ENCODE measurements around the gene NEUROD2. TPM values are rescaled to one million over a fixed set of nuclear protein-coding genes. Genes with fewer than 3 reads are reported as not detected.

Gene NEUROD2
- total RNA-seq, 4 donors from 2014 or later: 0.17 to 0.25 TPM; not detected in 2

DNA sequence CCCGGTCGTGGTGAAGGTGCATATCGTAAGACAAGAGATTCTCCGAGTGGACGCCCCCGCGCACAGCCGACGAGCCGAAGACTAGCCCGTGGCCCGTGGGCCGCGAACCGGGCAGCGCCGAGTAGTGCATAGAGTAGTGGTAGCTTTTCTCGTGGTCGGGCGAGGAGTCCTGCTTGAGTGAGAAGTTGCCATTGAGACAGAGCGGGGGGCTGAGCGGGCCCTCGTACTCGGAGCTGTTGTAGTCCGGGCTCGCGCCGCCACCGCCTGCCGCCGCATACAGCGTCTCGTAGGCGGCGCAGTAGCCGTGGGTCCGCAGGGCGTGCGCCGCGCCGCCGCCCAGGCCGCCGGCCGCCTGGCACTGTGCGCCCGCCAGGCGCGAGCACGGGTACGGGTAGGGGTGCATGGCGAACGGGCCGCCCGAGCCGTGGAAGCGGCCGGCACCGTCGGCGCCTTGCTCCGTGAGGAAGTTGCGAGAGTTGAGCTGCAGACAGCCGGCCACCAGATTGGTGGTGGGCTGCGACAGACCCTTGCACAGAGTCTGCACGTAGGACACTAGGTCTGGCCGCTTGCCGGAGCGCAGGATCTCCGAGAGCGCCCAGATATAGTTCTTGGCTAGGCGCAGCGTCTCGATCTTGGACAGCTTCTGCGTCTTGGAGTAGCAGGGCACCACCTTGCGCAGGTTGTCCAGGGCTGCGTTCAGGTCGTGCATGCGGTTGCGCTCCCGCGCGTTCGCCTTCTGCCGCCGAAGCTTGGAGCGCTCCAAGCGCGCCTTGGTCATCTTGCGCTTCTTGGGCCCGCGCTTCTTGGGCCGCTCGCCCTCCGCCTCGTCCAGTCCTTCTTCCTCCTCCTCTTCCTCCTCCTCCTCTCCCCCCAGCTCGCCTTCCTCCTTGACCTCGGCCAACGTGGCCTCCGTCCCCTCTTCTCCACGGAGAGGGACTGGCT, 2.0 kb downstream of the NEUROD2 start:
- intact Hi-C loops (cut with DNase I; ENCODE audit: low total_unique reads): no loop called here
- H3K4me3 ChIP-seq (ENCODE audit: low read depth, poor library complexity, severe bottlenecking): no peak overlapping the region
- WGBS, 2 donors: 1 to 2% methylated on average over 44 to 77 of the region's 102 CpGs
- TF ChIP-seq, protein P1, sequence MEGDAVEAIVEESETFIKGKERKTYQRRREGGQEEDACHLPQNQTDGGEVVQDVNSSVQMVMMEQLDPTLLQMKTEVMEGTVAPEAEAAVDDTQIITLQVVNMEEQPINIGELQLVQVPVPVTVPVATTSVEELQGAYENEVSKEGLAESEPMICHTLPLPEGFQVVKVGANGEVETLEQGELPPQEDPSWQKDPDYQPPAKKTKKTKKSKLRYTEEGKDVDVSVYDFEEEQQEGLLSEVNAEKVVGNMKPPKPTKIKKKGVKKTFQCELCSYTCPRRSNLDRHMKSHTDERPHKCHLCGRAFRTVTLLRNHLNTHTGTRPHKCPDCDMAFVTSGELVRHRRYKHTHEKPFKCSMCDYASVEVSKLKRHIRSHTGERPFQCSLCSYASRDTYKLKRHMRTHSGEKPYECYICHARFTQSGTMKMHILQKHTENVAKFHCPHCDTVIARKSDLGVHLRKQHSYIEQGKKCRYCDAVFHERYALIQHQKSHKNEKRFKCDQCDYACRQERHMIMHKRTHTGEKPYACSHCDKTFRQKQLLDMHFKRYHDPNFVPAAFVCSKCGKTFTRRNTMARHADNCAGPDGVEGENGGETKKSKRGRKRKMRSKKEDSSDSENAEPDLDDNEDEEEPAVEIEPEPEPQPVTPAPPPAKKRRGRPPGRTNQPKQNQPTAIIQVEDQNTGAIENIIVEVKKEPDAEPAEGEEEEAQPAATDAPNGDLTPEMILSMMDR (IDR thresholded peaks at IDR 0.05): no peak
- no peak for TF ChIP-seq POLR2A (IDR thresholded peaks at IDR 0.05)
- no peak for DNase-seq (ENCODE audit: low spot score in 2 of 2)

DNA sequence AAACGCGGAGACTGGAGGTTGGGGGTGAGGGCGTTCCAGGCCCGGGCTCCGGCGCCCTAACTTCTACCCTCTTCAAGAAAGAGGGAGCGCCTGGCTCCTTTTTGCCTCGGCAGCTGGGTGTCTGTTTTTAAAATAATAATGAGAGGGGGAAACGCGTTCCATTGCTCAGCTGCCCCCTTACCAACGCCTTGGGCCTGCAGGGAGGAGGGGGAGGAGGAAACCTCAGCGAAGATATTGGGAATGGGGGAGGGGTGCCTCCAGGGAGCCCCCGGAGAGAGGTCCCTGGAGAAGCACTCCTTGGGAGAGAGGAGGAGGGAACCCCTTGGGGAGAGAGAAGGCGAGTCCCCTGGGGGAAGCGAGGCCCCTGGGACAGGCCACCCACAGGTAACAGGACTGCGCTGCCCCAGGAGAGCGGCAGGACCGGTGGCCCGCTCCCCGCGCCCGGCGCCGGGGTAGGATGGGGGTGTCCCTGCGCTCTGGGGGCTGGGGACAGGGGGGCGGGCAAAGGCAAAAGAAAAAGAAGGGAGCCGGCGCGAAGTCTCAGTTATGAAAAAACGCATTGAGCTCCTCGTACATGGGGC, 2.7 kb downstream of the NEUROD2 start:
- WGBS, 2 donors: 4 to 6% methylated on average over 30 to 31 of the region's 31 CpGs

DNA sequence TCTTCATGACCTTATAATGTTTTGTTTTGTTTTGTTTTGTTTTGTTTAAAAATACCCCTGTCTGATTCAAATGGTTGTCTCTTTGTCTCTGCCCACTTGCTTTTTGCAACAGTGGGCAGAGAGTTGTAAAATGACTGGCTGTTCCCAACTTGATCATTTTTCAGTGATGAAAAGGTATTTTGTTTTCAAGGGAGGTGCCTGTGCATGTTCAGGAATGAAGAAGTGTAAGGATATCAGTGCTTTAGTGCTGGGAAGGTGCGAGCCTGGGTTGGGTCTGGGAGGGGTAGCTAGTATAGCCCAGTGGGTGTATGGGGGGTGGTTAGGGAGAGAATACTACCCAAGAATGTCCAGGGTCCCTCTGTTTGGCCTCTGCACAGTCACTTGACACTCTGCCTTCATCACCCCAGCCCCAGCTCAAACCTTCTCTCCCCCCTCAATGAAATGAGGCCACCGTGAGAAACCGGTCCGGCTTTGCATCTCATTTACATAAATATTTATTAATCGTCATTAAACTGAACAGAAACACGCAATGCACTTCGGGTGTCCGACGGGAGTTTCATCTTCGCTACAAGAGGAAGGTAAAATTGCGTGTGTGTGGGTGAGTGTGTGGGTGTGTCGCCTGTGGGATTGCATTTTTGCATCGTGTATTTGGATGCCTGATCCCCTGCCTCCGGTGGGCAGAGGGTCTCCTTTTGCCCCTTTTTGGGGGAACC, 4.3 kb downstream of the NEUROD2 start:
- intact Hi-C loops (cut with DNase I; ENCODE audit: low total_unique reads): no loop called here

More for the DNA sequence above, 2.7 kb downstream of the NEUROD2 start:
- H3K4me3 ChIP-seq (ENCODE audit: low read depth, poor library complexity, severe bottlenecking): no peak overlapping the region
- TF ChIP-seq, protein P1 (IDR thresholded peaks at IDR 0.05): no peak
- no peak for TF ChIP-seq POLR2A (IDR thresholded peaks at IDR 0.05)
- no peak for DNase-seq (ENCODE audit: low spot score in 2 of 2)
- intact Hi-C loops (cut with DNase I; ENCODE audit: low total_unique reads): no loop called here

DNA sequence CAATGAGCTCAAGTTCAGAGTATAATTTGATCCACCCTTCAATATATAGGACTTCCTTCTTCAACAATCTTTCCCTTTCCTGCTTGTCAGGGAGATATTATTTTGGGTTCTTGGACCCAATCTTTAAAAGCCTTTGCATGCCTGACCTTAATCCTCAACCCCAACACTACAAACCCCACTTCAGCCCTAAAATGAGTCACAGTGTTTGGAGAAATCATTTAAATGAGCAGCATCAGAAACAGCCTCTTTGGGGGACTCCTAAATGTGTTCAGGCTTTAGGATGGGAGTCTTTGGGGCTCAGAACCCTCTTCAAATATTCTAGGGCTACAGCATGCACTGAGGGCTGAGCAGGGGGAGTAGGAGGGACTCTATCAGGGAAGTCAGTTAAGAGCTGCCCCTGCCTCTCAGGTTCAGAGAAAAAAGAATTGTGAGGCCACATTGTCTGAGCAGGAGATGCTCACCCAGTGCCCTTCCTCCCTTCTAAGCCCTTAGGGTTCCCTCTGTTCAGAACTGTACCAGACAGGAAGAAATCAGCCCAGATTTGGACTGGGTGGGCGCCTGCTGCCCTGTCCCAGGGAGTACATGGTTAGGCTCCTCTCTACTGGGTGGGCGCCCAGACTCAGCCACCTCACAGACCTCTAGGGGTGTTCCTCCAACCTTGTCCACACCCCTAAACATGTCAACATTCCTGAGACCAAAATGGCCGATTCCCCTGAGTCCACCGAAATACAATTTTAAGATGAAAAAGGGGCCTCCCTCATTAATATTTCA, 5.0 kb downstream of the NEUROD2 start:
- DNase-seq (ENCODE audit: low spot score in 2 of 2): no peak
- no peak for TF ChIP-seq POLR2A (IDR thresholded peaks at IDR 0.05)
- TF ChIP-seq, protein P1 (IDR thresholded peaks at IDR 0.05): no peak
- intact Hi-C loops (cut with DNase I; ENCODE audit: low total_unique reads): no loop called here
- H3K4me3 ChIP-seq (ENCODE audit: low read depth, poor library complexity, severe bottlenecking): no peak overlapping the region
- 57 to 61% methylated on average over 4 of the region's 4 CpGs for WGBS, 2 donors

More for the DNA sequence above, 4.3 kb downstream of the NEUROD2 start:
- WGBS, 2 donors: 4 to 12% methylated on average over 14 of the region's 14 CpGs
- DNase-seq (ENCODE audit: low spot score in 2 of 2): no peak
- no peak overlapping the region for H3K4me3 ChIP-seq (ENCODE audit: low read depth, poor library complexity, severe bottlenecking)
- TF ChIP-seq, protein P1 (IDR thresholded peaks at IDR 0.05): no peak
- no peak for TF ChIP-seq POLR2A (IDR thresholded peaks at IDR 0.05)
